Neural cell (in vitro differentiated cells): ENCODE measurements around the gene MCUR1.

Experiments used
- EP300 ChIP-seq: fragments of 450-650 bp; conservative IDR thresholded peaks from 2 replicates; pipeline ENCODE4 v1.6.1; 2014; ENCODE audit warnings: antibody characterized with exemption, mild to moderate bottlenecking, moderate library complexity; ENCODE audit not compliant: poor library complexity, severe bottlenecking
- EZH2 ChIP-seq: fragments of 200-600, 300-800 bp; shearing (Covaris generic), sonication (generic); IDR thresholded peaks from 2 replicates; pipeline ENCODE4 v1.6.1; 2014; ENCODE audit warnings: antibody characterized with exemption, low read length, borderline replicate concordance, mild to moderate bottlenecking; ENCODE audit not compliant: insufficient read depth, poor library complexity, severe bottlenecking
- POLR2AphosphoS5 ChIP-seq: IDR thresholded peaks from 2 replicates; pipeline ENCODE4 v1.6.1; 2012
- RAD21 ChIP-seq: fragments of 450-650 bp; conservative IDR thresholded peaks from 2 replicates; pipeline ENCODE4 v1.6.1; 2014; ENCODE audit warnings: antibody characterized with exemption, mild to moderate bottlenecking, moderate library complexity
- TAF1 ChIP-seq: IDR thresholded peaks from 2 replicates; pipeline ENCODE4 v1.6.1; 2012; ENCODE audit warnings: low read depth
- TF ChIP-seq, protein P1 (sequence below): fragments of 450-650 bp; IDR thresholded peaks from 2 replicates; pipeline ENCODE4 v1.5.1; 2014; ENCODE audit warnings: antibody characterized with exemption, mild to moderate bottlenecking, moderate library complexity; ENCODE audit not compliant: poor library complexity, severe bottlenecking
- TF ChIP-seq, protein P2 (sequence below): IDR thresholded peaks from 2 replicates; pipeline ENCODE4 v1.6.1; 2012; ENCODE audit warnings: borderline replicate concordance

DNA sequence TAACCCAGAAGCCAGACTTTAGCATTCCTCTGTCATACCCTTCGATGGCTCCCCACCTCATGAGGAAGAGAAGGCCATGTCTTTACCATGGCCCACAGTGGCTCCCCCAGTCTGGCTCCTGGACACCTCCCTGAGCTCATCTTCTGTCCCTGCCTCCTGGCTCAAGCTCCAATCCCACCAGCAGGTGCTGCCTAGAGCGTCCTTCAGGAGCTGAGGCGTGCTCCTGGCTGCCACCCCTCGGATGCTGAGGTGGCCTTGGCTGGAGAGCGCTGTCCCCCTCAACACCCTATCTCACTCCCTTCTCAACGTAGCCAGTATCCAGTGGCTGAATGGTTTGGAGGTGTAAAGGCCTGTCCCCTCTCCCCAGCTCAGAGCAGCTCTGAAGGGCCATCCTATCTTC is 55.3 kb downstream of the MCUR1 start:
- TF ChIP-seq RAD21 (no peak), POLR2AphosphoS5 (no peak), EP300 (no peak), TAF1 (no peak), EZH2 (no peak)
- TF ChIP-seq, protein P1, sequence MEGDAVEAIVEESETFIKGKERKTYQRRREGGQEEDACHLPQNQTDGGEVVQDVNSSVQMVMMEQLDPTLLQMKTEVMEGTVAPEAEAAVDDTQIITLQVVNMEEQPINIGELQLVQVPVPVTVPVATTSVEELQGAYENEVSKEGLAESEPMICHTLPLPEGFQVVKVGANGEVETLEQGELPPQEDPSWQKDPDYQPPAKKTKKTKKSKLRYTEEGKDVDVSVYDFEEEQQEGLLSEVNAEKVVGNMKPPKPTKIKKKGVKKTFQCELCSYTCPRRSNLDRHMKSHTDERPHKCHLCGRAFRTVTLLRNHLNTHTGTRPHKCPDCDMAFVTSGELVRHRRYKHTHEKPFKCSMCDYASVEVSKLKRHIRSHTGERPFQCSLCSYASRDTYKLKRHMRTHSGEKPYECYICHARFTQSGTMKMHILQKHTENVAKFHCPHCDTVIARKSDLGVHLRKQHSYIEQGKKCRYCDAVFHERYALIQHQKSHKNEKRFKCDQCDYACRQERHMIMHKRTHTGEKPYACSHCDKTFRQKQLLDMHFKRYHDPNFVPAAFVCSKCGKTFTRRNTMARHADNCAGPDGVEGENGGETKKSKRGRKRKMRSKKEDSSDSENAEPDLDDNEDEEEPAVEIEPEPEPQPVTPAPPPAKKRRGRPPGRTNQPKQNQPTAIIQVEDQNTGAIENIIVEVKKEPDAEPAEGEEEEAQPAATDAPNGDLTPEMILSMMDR = no peak
- TF ChIP-seq, protein P2, sequence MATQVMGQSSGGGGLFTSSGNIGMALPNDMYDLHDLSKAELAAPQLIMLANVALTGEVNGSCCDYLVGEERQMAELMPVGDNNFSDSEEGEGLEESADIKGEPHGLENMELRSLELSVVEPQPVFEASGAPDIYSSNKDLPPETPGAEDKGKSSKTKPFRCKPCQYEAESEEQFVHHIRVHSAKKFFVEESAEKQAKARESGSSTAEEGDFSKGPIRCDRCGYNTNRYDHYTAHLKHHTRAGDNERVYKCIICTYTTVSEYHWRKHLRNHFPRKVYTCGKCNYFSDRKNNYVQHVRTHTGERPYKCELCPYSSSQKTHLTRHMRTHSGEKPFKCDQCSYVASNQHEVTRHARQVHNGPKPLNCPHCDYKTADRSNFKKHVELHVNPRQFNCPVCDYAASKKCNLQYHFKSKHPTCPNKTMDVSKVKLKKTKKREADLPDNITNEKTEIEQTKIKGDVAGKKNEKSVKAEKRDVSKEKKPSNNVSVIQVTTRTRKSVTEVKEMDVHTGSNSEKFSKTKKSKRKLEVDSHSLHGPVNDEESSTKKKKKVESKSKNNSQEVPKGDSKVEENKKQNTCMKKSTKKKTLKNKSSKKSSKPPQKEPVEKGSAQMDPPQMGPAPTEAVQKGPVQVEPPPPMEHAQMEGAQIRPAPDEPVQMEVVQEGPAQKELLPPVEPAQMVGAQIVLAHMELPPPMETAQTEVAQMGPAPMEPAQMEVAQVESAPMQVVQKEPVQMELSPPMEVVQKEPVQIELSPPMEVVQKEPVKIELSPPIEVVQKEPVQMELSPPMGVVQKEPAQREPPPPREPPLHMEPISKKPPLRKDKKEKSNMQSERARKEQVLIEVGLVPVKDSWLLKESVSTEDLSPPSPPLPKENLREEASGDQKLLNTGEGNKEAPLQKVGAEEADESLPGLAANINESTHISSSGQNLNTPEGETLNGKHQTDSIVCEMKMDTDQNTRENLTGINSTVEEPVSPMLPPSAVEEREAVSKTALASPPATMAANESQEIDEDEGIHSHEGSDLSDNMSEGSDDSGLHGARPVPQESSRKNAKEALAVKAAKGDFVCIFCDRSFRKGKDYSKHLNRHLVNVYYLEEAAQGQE = no peak
